H1 (cell line): ENCODE results near the gene PRR5. TPM values are rescaled to one million over a fixed set of nuclear protein-coding genes. Genes with fewer than 3 reads are reported as not detected.

Source experiments
- CTCF ChIA-PET: fragments of 300-600 bp; sonication (Branson Sonifier 250); formaldehyde crosslinking; loops from one replicate; lab custom pipeline; 2021; ENCODE audit not compliant: partially characterized antibody; lab: Charles Lee
- POLR2A ChIA-PET: fragments of 300-600 bp; sonication (Branson Sonifier 250); formaldehyde crosslinking; loops from one replicate; lab custom pipeline; 2021; ENCODE audit warnings: inconsistent platforms; ENCODE audit not compliant: partially characterized antibody; lab: Charles Lee
- DNase-seq, 2 experiments: peaks; one replicate each; pipeline versions ENCODE4 v3.0.0 to v3.0.0-alpha.2; 2010 to 2022; ENCODE audit warnings: low spot score in 2 of 2, low read depth in 1 of 2, mixed read lengths in 1 of 2
- FAIRE-seq: peaks from 2 replicates; lab custom pipeline; 2011; peaks lifted over from hg19 to GRCh38; lab: Jason Lieb, UNC
- H2AFZ ChIP-seq: 2 replicates; pipeline ENCODE4 v1.8.1; 2012; ENCODE audit warnings: low read length, inconsistent platforms
- H2AK5ac ChIP-seq: 2 replicates; pipeline ENCODE4 v1.6.1; 2013; ENCODE audit warnings: low read depth, low read length
- H2BK120ac ChIP-seq: replicated peaks from 2 replicates; pipeline ENCODE3; 2013; ENCODE audit warnings: low read depth, low read length, inconsistent platforms
- H2BK12ac ChIP-seq: 2 replicates; pipeline ENCODE4 v1.6.1; 2013; ENCODE audit warnings: low read depth, low read length
- H2BK15ac ChIP-seq: 2 replicates; pipeline ENCODE4 v1.6.1; 2013; ENCODE audit warnings: low read length
- H2BK20ac ChIP-seq: 2 replicates; pipeline ENCODE4 v1.6.1; 2013; ENCODE audit warnings: low read length
- H2BK5ac ChIP-seq: 2 replicates; pipeline ENCODE4 v1.6.1; 2013; ENCODE audit warnings: low read depth, low read length
- H3K14ac ChIP-seq: 2 replicates; pipeline ENCODE4 v1.6.1; 2013; ENCODE audit warnings: inconsistent platforms; ENCODE audit not compliant: insufficient read length
- H3K18ac ChIP-seq: 2 replicates; pipeline ENCODE4 v1.6.1; 2013; ENCODE audit warnings: low read length; ENCODE audit errors: extremely low read depth
- H3K23ac ChIP-seq: 2 replicates; pipeline ENCODE4 v1.6.1; 2013; ENCODE audit warnings: inconsistent platforms; ENCODE audit not compliant: insufficient read length
- H3K23me2 ChIP-seq: 2 replicates; pipeline ENCODE4 v1.6.1; 2013; ENCODE audit warnings: low read depth, low read length
- H3K27ac ChIP-seq: 2 replicates; pipeline ENCODE4 v1.6.1; 2011; ENCODE audit warnings: low read depth, low read length, inconsistent platforms
- H3K27me3 ChIP-seq, 4 experiments: replicated peaks in 1 of 4; 1 replicate in 1 of 4; 2 replicates in 3 of 4; pipeline versions ENCODE4 v1.6.1 to v1.8.1; 2011 to 2013; ENCODE audit warnings: low read length in 3 of 4, mild to moderate bottlenecking in 3 of 4, inconsistent platforms in 2 of 4, mixed read lengths in 2 of 4, moderate library complexity in 1 of 4; ENCODE audit not compliant: control insufficient read depth in 3 of 4, insufficient read depth in 3 of 4; ENCODE audit errors: extremely low read depth in 1 of 4
- H3K36me3 ChIP-seq, 4 experiments: 2 replicates each; pipeline versions ENCODE4 v1.6.1 to v1.8.1; 2011 to 2013; ENCODE audit warnings: mild to moderate bottlenecking in 4 of 4, low read length in 3 of 4, moderate library complexity in 2 of 4, control low read depth in 1 of 4, inconsistent platforms in 1 of 4; ENCODE audit not compliant: insufficient read depth in 4 of 4, control insufficient read depth in 2 of 4
- H3K4ac ChIP-seq: replicated peaks from 2 replicates; pipeline ENCODE3; 2013; ENCODE audit warnings: low read length, low read depth, mixed read lengths, inconsistent platforms; ENCODE audit not compliant: insufficient read length
- H3K4me1 ChIP-seq, 4 experiments: replicated peaks in 1 of 4; 1 replicate in 1 of 4; 2 replicates in 3 of 4; pipeline versions ENCODE4 v1.6.1 to v1.8.1; 2011 to 2013; ENCODE audit warnings: low read length in 3 of 4, inconsistent platforms in 2 of 4, mixed read lengths in 1 of 4; ENCODE audit not compliant: insufficient read depth in 4 of 4, control insufficient read depth in 3 of 4
- H3K4me2 ChIP-seq, 2 experiments: 2 replicates each; pipeline versions ENCODE4 v1.6.1 to v1.8.1; 2011 to 2013; ENCODE audit warnings: low read depth in 2 of 2, low read length in 2 of 2, control low read depth in 1 of 2, inconsistent platforms in 1 of 2, mild to moderate bottlenecking in 1 of 2; ENCODE audit not compliant: insufficient read depth in 1 of 2
- H3K4me3 ChIP-seq, 4 experiments: fragments of 200-600, 300-600 bp in 1 of 4; sonication (generic), shearing (Covaris generic), sonication (Bioruptor Twin) in 1 of 4; 2 replicates each; pipeline versions ENCODE4 v1.5.1 to v1.8.1; 2011 to 2016; ENCODE audit warnings: low read length in 4 of 4, low read depth in 3 of 4, control low read depth in 2 of 4, inconsistent platforms in 2 of 4, mild to moderate bottlenecking in 2 of 4, mixed read lengths in 1 of 4, moderate library complexity in 1 of 4; ENCODE audit not compliant: insufficient read depth in 2 of 4; ENCODE audit errors: extremely low read depth in 1 of 4
- H3K56ac ChIP-seq: replicated peaks from 2 replicates; pipeline ENCODE3; 2013; ENCODE audit warnings: low read depth, mild to moderate bottlenecking, mixed read lengths, low read length, inconsistent platforms; ENCODE audit not compliant: insufficient read length
- H3K79me1 ChIP-seq: 2 replicates; pipeline ENCODE4 v1.6.1; 2013; ENCODE audit warnings: low read depth, low read length, control low read depth
- H3K79me2 ChIP-seq, 2 experiments: 2 replicates each; pipeline versions ENCODE4 v1.6.1 to v1.8.1; 2012 to 2013; ENCODE audit warnings: low read length in 2 of 2, mild to moderate bottlenecking in 2 of 2, inconsistent platforms in 1 of 2; ENCODE audit not compliant: insufficient read depth in 2 of 2, control insufficient read depth in 1 of 2
- H3K9ac ChIP-seq, 4 experiments: replicated peaks in 1 of 4; 1 replicate in 1 of 4; 2 replicates in 3 of 4; pipeline versions ENCODE4 v1.6.1 to v1.8.1; 2011 to 2013; ENCODE audit warnings: low read depth in 3 of 4, low read length in 3 of 4, control low read depth in 2 of 4, mild to moderate bottlenecking in 2 of 4, moderate library complexity in 2 of 4, inconsistent platforms in 1 of 4; ENCODE audit errors: extremely low read depth in 1 of 4
- H3K9me3 ChIP-seq, 2 experiments: 2 replicates each; pipeline versions ENCODE4 v1.6.1 to v1.8.1; 2012 to 2013; ENCODE audit warnings: mild to moderate bottlenecking in 2 of 2, moderate library complexity in 2 of 2, control low read depth in 1 of 2, inconsistent platforms in 1 of 2, low read depth in 1 of 2, low read length in 1 of 2, mixed read lengths in 1 of 2; ENCODE audit not compliant: insufficient read depth in 2 of 2
- H4K20me1 ChIP-seq, 2 experiments: replicated peaks in 1 of 2; 2 replicates each; pipeline versions ENCODE3 to v1.8.1; 2011 to 2013; ENCODE audit warnings: inconsistent platforms in 2 of 2, low read length in 2 of 2, mild to moderate bottlenecking in 1 of 2; ENCODE audit not compliant: insufficient read depth in 2 of 2, control insufficient read depth in 1 of 2
- H4K5ac ChIP-seq: 2 replicates; pipeline ENCODE4 v1.6.1; 2013; ENCODE audit warnings: low read length, low read depth, mixed read lengths, inconsistent platforms; ENCODE audit not compliant: insufficient read length
- H4K8ac ChIP-seq: 2 replicates; pipeline ENCODE4 v1.8.0; 2013; ENCODE audit warnings: mild to moderate bottlenecking, moderate library complexity, low read length, inconsistent platforms; ENCODE audit not compliant: insufficient read depth; ENCODE audit errors: extremely low read depth
- H4K91ac ChIP-seq: replicated peaks from 2 replicates; pipeline ENCODE3; 2013; ENCODE audit warnings: low read length, mixed read lengths, inconsistent platforms; ENCODE audit not compliant: insufficient read length
- KDM4A ChIP-seq: IDR thresholded peaks from one replicate; pipeline ENCODE4 v1.7.1; 2012; ENCODE audit warnings: low read depth, mild to moderate bottlenecking, moderate library complexity, low read length, inconsistent platforms; ENCODE audit not compliant: severe bottlenecking
- WGBS, 2 experiments: shearing (Covaris generic) in 1 of 2; methylation state at CpG; one replicate each; pipeline versions ENCODE4 v1.1.6 to v1.1.7; 2013 to 2015; ENCODE audit warnings: low lambda C conversion rate in 2 of 2, mixed read lengths in 2 of 2, inconsistent platforms in 1 of 2, low coverage in 1 of 2, missing lambda C conversion rate in 1 of 2; ENCODE audit not compliant: insufficient replicate concordance in 2 of 2, insufficient coverage in 1 of 2, insufficient read length in 1 of 2; ENCODE audit errors: extremely low coverage in 1 of 2, missing lambda C conversion rate in 1 of 2; 5-methylcytosine and 5-hydroxymethylcytosine counted together
- polyA plus RNA-seq, 7 experiments: library from polyadenylated mRNA; depleted of rRNA in 3 of 7; stranded (reverse) in 5 of 7; unstranded in 2 of 7; fragments of >200 nt in 5 of 7; fragments of 200-250 nt in 2 of 7; gene quantifications; 1 replicate in 5 of 7; 2 replicates in 1 of 7; 4 replicates in 1 of 7; pipeline versions ENCODE4 v1.2.1 to v1.2.3, GENCODE V29; 2011 to 2013; ENCODE audit warnings: missing spikeins in 2 of 7, mixed read lengths in 2 of 7
- total RNA-seq: library from RNA; stranded (reverse); fragmentation: NEBNext Ultra II Directional; extraction: Animal tissue kit (Norgen Biotek cat#: 25700); gene quantifications from 2 replicates; pipeline ENCODE4 v1.2.1, GENCODE V29; 2021

Gene PRR5
- total and polyA plus RNA-seq, 2 of the 8 experiments (the other 6 are each of a cell fraction or from before 2014, with no cell fraction given), result 16.5 to 25.7 TPM

DNA sequence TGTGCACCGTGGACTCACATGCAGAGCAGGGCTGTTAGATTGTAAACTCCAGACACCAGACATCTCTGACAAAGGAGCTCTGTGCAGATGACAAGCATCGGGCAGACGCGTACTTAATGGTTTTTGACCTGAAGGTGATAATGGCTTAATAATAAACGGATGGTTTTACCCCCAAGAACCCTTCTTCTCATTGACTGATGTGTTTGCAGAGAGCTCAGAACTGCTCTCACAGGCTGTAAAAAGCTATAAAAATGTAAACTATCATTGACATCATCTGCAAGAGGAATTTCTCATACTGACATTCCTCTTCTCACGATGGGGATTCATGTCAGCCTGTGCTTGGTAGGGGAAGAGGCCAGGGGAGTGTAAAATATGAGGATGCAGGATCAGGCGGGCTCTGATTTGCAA lies 41.8 kb downstream of the PRR5 start:
- Histone ChIP-seq H4K8ac (no peak overlapping the region), H2AFZ (no peak overlapping the region), H3K4ac (no peak overlapping the region), H3K4me1 (peaks cover 0 to 16% (median 6%) of the 10 kb centered on the region in 4 experiments; a peak in 4 of 7 replicates), H3K14ac (no peak overlapping the region), H3K27ac (no peak overlapping the region), H3K9me3 (no peaks in the 10 kb centered on the region), H3K27me3 (peaks cover 0 to 5% (median 0%) of the 10 kb centered on the region in 4 experiments; a peak in 1 of 7 replicates), H3K79me2 (no peaks in the 10 kb centered on the region), H3K56ac (no peak overlapping the region), H3K79me1 (no peaks in the 10 kb centered on the region), H3K4me3 (no peak overlapping the region), H2BK5ac (no peak overlapping the region), H3K23me2 (no peaks in the 10 kb centered on the region), H2BK12ac (no peak overlapping the region), H3K4me2 (no peak overlapping the region), H2AK5ac (no peak overlapping the region), H2BK15ac (no peak overlapping the region), H4K5ac (no peak overlapping the region), H3K9ac (no peak overlapping the region), H4K20me1 (peaks cover 0 to 3% of the 10 kb centered on the region in 2 experiments), H4K91ac (no peak overlapping the region), H3K23ac (no peak overlapping the region), H3K18ac (no peak overlapping the region), H2BK20ac (no peak overlapping the region), H3K36me3 (no peaks in the 10 kb centered on the region), H2BK120ac (no peak overlapping the region)
- CTCF ChIA-PET, result interaction anchor here (0.6 to 1.3 kb wide), 4 partner anchors 8 to 367 kb away, joined by 3 to 5 read pairs (median 4); no protein-coding TSS in a partner anchor
- TF ChIP-seq KDM4A, result no peak
- 81% methylated on average over 7 of the region's 7 CpGs; no CpG with 5 or more reads in 1 of the 2 experiments for WGBS, 2 experiments
- POLR2A ChIA-PET, result interaction anchor here (1.0 kb wide), 1 partner anchor 13 kb away, joined by 3 read pairs; no protein-coding TSS in a partner anchor
- DNase-seq (no peak), FAIRE-seq (no peak)
